GM21423 (cell line): ENCODE results near the gene EPX.

Experiments used
- ATAC-seq: cut with Tn5 transposase; IDR thresholded peaks from one replicate; pipeline ENCODE4 v1.9.1; 2021; ENCODE audit warnings: mild to moderate bottlenecking, moderate library complexity; ENCODE audit not compliant: unreplicated experiment

The EPX gene

DNA sequence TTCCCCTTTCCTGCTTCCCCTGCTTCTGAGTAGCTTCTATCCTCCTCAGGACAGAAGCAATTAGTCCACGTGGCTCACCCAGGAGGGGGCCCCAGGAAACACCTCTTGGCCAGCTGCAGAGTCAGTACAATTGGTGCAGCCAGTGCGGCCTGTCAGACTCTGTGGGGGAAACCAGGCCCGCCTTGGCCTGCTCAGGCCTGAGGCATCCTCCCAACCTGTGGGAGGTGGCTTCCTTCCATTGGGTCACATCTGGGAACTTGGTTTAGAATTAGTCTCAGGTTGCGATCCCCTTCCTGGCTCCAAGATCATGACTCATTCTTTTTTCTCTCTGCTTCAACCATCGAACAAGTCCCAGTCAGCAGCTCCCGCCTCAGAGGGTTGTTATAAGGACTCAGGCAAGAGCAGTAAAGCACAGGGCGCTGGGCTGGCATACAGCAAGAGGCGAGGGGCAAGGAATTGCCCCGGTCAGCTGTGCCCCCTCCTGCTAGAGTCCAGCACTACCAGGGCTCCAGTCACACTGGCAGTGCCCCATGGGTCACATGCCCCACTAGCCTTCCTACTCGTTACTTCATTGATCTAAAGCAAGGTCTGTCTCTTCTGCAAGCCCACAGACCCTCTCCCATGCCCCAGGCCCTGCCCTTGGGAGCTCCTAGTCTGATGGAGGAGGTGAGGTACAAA is 8.1 kb upstream of the EPX start:
- ATAC-seq = no peak

DNA sequence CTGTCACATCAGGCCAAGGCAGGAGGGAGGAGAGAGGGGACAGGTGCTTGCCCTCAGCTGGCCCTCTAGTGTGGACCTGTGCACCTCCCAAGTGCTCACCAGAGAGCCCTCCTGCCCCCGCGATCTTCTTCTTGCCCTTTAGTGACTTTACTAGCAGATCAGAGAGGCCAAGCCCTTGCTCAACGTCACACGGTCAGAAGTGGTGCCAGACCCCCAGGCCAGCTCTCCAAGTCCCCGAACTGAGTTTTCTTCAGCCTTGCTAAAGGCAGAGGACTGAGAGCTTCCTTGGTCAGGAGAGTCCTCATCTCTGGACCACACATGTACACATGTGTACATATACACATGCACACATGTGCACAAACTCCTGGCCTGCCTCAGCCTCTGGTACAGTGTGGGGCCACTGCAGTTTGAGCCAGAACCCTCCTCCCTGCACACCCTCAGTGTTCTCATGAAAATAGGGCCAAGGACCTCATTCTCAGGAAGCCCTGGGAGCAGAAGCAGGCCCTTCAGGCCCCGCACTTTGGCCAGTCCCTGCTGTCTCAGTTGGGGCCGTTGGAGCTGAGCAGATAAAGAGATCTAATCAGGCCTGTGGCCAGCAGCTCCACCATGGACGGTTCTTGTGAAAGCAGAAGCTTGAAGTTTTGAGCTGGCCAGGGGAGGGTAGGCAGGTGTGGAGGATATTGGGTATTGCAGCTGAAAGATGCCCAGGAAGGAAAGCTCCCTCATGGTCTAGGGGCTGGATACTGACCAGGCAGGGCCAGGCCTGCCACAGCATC is 7.4 kb upstream of the EPX start:
- ATAC-seq = no peak

DNA sequence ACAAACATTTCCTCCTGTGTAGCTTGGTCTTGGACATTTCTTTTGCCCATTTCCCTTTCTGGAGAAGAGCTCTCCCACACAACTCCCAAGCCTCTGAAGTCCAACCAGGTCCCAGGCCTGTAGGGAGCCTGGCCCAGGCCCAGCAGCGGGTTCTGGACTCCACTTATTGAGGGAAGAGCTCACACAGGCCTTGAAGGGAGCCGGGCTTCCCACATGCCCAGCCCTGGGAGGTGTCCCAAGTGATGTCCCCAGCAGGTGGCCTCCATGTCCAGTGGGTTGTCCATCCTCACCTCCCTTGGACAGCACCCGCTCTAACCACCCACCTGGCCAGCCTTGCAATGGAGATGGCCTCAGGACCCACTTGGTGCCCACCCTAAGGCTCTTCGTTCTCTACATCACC is 5.9 kb upstream of the EPX start:
- ATAC-seq = no peak

DNA sequence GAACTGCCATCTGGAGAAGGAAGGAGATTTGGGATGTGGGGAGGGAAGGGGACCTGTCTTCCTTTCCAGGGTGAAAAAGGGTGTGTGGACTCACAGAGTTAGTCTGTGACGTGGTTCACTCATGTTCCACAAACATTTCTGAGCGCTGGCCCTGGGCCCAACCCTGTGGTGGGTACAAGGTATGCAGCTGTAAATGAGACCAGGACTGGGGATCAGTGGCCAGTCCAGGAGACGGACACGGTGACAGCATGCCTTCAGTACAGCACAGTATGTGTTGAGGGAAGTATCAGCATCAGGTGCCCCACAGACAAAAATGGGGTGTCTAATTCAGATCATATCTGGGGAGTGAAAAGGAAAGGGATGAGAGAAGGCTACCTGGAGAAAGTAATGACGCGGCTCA is 5.5 kb upstream of the EPX start:
- no peak for ATAC-seq

DNA sequence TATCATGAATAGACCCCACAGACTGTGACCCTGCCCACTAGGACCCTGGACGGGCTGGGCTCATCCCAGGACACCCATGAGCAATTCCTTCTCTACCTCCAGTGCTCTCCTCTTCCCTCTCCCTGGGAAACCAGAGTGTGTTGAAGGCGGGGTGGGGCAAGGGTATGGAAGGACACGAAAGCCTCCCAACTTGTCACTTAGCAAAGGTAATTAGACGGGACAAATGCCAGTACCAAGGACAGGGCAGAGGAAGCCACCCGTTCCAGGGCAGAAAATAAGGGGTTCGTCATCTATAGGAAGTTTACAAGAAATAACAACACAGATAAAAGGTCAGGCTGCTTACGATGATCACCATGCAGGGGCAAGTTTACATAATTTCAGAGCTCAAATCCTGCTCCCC is 4.9 kb upstream of the EPX start:
- no peak for ATAC-seq

DNA sequence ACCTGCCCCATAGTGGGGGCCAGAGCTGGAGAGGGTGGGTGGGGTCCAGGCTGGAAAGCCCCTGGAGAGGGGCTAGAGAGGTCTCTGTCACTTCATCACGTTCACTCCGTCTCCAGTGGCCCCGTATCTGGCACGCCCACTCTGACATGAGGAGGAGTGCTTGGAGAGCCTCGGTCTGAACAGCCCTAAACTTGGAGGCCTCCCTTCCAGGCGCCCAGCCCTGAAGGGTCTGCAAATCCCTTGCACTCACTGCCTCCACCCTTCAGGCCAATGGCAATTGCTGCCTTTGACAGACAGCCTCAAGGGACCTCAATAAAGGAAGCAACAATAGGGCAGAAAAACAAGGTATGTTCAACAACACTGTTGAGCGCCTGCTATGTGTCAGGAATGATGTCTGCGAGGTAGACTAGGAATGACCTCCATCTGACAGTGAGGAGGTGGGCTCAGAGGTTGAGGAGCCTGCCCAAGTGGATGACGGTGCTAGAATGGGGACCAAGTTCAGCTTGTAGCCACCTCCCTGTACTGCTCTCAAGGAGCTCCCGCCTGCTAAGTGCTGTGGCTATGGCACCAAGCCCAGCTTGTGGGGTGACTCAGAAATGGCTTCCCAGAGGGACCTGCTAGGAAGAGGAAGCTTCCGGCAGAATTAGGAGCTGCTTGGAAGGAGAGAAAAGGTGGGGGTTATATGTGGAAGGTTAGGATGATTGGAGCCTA is 2.9 kb upstream of the EPX start:
- ATAC-seq = no peak

DNA sequence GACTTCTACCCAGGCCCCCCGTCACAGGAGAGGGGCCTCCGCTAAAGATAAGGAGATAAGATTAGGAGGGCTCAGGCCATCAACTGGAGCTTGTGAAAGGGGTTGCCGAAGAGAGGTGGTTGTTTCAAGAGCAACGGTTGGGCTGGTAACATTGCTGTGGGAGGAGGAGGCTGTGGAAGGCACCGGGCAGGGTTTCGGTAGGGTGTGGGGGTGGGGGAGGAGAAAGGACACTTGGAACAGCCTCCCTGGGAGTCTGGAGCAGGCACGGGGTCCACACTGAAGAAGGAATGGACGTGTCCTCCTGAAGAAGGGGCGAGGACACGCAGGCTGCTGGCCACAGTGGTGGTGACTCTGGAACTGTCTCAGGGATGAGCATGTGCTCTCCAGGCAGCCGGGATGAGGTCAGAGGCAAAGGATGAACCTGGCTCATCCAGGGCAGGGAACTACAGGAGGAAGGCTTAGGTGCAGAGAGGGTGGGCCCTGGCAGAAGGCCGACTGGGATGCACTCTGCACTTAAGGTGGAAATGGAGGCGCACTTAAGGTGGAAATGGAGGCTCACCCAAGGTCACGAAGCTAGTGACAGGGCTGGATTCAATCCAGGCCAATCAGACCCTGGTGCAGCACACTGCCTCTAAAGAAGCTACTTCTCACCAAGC is 1.2 kb upstream of the EPX start:
- ATAC-seq = no peak

DNA sequence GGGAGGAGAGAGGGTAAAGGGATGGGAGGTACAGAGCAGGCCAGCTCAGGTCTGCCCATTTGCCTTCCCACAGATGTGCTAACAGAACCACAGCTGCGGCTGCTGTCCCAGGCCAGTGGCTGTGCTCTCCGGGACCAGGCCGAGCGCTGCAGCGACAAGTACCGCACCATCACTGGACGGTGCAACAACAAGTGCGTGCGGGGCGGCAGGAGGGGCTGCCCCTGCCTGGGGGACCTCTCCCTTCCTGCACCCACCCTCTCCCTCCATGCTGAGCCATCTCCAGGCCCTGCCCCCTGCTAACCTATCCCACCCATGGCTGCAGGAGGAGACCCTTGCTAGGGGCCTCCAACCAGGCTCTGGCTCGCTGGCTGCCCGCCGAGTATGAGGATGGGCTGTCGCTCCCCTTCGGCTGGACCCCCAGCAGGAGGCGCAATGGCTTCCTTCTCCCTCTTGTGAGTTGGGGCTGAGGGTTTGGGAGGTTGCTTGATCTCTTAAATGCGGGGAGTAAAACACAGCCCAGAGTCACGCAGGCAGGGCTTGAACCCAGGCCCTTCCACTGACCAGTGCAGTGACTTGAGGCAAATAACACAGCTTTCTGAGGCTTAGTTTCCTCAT is 1.2 kb downstream of the EPX start:
- ATAC-seq = no peak

DNA sequence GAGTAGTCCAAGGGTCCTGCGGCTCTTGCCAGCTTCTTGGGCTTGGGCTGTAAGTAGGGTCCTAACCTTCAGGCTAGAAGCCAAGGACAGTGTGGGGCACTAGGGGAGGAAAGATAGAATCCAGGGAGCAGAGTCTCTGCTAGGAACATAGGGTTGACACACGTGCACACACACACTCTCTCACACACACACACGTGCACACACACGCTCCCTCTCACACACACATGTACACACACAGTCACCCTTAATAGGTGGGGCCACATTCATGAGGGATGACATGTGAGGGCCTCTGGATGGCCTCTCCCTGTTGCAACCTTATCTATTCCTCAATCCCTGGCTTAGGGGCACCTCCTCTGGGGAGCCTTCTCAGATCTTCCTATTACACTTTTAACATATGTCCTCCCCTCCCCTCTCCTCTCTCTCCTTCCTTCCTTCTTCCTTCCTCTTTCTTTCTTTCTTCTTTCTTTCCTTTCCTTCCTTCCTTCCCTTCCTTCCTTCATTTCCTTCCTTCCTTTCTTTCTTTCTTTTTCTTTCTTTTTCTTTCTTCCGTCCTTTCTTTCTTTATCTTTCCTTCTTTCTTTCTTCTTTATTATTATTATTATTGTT is 3.1 kb downstream of the EPX start:
- no peak for ATAC-seq

DNA sequence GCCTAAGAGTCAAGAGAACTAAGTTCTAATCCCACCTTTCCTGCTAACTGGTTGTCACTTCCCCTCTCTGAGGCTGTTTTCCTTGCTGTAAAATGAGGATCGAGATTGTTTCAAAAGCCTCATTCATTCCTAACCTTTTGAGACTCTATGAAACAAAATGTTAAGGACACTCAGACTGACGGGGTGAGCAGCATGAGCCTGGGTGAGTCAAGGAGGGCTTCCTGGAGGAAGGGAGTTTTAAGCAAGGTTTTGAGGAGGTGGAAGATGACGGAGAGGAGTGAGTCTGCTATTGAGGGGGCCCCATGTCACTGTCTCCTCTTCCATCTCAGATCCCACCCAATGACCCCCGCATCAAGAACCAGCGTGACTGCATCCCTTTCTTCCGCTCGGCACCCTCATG is 4.1 kb downstream of the EPX start:
- no peak for ATAC-seq

DNA sequence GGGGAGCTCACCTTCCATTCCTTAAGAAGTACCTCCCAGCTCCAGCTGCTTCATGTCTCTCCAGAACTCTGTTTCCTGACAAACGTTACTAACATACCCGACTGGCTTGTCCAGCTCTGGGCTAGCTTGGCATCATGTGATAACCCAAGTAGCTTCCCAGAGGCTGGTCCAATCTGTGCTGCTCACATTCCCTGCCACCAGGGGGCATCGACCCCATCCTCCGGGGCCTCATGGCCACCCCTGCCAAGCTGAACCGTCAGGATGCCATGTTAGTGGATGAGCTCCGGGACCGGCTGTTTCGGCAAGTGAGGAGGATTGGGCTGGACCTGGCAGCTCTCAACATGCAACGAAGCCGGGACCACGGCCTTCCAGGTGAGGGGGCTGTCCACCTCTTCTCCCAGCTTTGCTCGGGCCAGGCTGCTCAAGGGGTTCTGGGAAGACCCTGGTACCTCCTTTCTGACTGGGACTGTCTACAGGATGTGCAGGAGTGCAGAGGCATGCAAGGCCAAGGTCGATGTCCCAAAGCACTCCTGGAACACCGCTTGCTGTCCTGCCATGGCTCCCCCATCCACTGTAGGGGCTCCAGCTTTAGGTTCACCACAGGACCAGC is 7.6 kb downstream of the EPX start:
- no peak for ATAC-seq

DNA sequence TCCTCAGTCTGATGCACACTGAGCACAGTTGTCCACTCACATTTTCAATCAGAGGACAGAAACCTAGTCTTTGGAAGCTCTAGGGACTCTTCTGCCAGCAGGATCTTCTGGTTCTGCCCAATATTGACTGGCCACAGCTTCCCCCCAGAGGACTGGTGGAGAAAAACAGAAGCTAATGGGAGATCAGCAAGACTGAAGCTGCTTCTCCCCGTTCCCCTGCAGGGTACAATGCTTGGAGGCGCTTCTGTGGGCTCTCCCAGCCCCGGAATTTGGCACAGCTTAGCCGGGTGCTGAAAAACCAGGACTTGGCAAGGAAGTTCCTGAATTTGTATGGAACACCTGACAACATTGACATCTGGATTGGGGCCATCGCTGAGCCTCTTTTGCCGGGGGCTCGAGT is 10.3 kb downstream of the EPX start:
- ATAC-seq = no peak

DNA sequence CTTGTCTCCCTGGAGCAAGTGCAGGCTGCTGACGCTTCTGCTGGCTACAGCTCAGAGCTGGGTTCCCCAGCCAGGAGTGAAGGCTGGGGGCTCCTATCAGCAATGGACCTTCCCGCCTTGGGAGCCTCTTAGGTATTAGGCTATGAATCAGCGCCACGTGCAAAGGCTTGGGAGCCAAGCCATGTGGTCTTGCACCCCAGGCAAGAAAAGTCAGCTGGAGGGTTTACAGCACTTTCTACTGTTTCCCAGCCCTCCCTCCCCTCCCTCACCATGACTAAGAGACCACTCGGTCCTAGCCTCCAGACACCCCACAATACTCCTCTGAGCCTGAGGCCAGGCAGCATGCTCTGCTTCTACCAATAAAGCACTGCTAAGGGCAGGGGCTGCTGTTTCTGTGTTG is 12.3 kb downstream of the EPX start:
- ATAC-seq = no peak

DNA sequence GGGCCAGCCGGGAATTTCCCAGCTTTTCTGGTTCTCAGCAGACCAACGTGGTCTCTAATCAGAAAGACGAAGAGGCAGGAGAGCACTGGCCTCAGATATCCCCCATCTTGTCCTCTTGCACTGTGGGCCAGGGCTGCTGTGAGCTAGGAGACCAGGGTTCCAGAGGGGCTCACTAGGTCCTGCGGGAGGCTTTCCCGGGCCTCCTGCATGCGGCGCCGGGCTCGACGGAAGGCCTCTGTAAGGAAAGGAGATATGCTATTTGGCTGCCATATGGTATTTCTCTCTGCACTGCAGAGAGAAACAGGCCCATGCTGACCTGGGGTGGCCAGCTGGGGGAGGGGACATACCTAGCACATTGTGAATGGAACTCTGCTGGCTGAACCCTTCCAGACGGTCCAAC is 13.4 kb downstream of the EPX start:
- ATAC-seq = no peak

DNA sequence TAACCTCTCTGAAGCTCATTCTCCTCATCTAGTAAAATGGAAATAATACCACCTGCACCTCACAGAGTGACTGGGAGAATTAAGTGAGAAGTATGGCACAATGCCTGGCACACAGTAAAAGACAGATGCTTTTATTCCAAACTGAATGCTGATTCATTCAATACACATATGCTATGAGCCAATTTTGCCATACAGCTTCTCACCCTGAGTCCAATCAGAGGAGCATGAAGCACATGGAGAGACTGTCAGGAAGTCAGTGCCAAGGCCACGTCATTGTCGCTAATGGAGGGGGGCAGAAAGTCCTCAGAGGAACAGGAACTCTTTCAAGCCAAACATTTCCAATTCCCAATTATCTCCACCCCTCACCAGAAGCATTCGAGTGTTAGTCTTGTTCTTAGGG is 14.9 kb downstream of the EPX start:
- ATAC-seq = no peak

DNA sequence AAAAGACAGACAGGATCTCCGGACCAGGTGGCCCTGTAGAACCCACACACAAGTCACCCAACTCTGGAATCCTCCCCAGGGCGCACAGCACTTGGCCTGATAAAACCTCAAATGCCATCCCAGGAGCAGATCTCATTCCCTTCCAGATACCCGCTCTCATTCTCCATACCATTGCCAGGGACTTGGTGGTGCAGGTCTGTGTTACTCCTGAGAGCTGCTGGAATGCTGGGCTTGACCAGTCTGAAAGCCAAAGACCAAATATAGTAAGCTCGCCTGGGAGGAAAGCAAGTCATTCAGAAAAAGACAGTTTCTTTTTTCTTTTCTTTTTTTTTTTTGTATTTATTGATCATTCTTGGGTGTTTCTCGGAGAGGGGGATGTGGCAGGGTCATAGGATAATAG is 15.8 kb downstream of the EPX start:
- no peak for ATAC-seq

DNA sequence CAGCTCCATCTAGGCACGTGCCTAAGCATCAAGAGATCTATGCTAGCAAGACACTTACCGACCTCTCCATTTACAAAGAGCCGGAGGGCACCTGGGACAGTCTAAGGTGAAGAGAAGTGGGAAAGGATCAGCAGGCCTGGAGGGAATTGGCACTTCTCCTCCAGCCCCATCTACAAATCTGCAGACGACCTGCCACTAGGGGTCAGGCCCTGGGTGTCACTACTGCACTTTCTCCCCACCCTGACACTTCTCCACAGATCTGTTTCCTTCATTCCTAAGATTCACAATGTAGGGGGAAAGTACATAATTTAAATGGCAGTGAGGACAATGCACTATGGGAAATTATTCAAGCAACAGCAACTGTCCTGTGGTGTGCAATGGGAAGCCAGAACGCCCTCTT is 18.4 kb downstream of the EPX start:
- ATAC-seq = no peak

DNA sequence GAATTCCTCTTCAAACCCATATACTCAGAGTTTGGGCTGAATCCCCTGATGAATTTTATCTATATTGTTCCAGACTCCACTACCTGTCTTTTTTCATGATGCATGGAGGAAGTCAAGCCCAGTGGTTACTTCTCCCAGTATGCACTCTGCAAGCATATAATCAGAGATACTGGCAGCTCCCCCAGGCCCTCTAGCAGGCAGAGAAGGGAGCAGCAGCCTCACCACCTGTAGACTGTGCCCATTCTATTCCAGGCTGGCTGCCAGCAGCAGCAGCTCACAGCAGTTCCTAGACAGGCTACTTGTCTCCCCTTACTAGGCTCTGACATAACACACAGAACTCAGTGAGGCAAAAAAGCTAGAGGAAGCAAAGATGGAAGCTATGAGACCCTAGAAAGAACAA is 23.2 kb downstream of the EPX start:
- ATAC-seq = no peak

DNA sequence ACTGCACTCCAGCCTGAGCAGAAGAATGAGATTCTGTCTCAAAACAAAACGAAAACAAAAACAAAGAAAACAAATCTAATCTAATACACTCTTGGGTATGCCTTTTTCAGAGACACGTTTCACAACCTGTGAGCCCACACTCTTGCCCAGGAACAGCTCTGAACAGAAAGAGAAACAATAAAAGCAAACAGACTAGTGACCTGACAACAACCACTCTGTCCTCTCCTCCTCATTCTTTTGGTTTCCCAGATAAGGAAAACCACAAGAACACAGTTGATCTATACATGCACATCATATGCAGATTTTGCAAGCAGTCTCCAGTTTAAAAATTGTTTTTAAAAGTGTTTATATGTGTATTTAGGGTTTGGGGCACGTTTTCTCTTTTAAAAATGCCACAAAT is 25.2 kb downstream of the EPX start:
- ATAC-seq = no peak

DNA sequence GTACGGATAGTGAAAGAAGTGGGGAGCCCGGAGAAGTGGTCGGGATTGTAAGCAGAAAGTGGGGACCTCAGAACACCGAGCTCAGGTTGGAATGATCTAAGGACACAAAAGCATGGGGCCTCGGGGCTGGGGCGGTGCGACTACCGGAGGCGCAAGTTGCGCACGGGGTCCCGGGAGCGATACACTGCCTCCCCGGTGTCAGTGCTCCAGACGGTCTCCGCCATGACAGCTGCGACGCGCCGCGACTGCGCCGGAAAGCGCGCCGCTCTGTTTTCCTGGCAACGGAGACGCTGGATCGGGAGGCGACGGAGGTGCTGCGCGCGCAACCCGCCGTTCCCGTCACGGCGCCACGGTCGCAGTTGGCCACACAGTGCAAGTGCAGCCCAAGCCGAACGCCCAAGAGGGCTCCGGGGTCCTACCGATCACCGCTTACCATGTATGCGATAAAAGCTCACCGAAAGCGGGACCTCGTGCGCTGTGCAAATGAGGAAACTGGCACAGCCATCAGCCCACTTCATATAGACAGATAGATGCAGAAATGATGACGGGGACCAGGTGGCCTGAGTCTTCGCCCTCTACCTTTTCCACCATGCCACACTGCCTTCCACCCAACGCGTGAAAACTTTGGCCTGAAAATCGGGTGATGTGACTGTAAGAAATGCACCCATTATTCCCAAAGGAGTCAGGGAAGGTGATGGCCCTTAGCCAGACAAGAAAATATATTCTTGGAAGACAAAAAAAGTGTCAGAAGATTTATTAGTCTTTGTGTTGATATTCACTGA is 26.7 kb downstream of the EPX start, which contains the start of gene MKS1:
Gene MKS1 (minus strand): TSS at position 249 of the 782 bp plus-strand sequence. CDS start 25 bp downstream, at position 224.
- ATAC-seq = peak; percentile 95
